ENCODE results near the gene FABP3.

The FABP3 gene

GRCh38 chr1:31371121-31371959, 1.5 kb downstream of the FABP3 start:
- DNase-seq (ENCODE audit: low read depth), result no peak

GRCh38 chr1:31370565-31370964, 2.3 kb downstream of the FABP3 start:
- DNase-seq (ENCODE audit: low read depth), result no peak

- DNase-seq (ENCODE audit: low read depth), result no peak
Observed at GRCh38 chr1:31370021-31370420, 2.9 kb downstream of the FABP3 start.

- DNase-seq (ENCODE audit: low read depth), result no peak
Observed at GRCh38 chr1:31368611-31369107, 4.2 kb downstream of the FABP3 start.

DNA sequence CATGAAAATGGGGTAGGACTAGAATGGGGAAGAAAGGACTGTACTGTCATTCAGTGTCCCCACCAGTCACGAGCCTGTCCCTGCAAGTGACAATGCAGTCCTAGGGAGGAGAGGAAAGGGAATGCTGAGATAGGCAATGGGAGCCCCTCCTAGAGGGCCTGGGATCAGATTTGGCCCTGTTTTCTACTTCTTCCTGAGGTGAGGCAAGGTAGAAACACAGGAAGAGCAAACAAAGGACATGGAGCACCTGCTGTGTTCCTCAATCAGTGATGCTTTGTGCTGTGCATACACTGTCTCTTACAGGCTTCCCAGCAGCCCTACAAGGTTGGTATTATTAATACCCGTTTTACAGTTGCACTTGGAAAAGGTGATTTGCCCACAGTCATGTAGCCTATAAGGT, 6.1 kb downstream of the FABP3 start:
- no peak for DNase-seq (ENCODE audit: low read depth)

- DNase-seq (ENCODE audit: low read depth), result no peak
Observed at GRCh38 chr1:31364561-31365250, 8.2 kb downstream of the FABP3 start.

- DNase-seq (ENCODE audit: low read depth), result no peak
Observed at GRCh38 chr1:31362032-31362431, 10.8 kb downstream of the FABP3 start.

- DNase-seq (ENCODE audit: low read depth), result no peak
Observed at GRCh38 chr1:31361607-31362006, 11.3 kb downstream of the FABP3 start.

- DNase-seq (ENCODE audit: low read depth), result no peak
Observed at GRCh38 chr1:31356427-31356826, 16.4 kb downstream of the FABP3 start.

DNA sequence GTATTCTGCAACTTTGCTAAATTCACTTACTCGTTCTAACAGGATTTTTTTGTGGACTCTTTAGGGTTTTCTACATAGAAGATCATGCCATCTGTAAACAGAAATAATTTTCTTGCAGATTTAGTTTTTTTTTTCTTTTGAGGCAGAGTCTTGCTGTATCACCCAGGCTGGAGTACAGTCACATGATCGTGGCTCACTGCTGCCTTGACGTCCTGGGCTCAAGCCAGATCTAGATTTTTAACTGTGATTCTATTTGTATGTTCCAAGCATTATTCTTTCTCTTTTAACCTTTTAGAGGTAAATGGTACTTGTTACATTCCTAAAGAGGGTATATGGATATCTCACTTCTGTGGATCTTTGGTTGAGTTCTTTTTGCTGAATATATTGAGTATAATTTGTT, 18.6 kb downstream of the FABP3 start:
- DNase-seq (ENCODE audit: low read depth), result no peak

DNA sequence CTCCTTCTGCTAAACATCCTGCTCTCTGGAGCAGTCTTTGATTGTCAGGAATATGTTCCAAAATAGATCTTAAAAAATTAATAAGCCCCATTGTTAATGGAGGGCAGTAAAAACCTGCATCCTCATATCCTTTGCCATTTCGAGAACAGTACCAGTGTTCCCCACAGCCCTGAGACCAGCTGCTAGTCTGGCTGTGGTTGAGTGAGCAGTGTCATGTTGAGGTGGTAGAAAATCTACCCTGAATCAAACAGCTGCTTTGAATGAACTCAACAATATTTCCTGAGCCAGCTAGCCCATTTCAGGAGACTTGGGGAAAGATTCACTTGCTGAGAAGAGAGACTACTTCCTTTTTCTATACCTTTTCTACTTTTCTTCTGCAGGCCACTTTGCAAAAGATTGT, 24.4 kb downstream of the FABP3 start:
- no peak for DNase-seq (ENCODE audit: low read depth)

GRCh38 chr1:31346785-31347184, 26.1 kb downstream of the FABP3 start:
- no peak for DNase-seq (ENCODE audit: low read depth)

DNA sequence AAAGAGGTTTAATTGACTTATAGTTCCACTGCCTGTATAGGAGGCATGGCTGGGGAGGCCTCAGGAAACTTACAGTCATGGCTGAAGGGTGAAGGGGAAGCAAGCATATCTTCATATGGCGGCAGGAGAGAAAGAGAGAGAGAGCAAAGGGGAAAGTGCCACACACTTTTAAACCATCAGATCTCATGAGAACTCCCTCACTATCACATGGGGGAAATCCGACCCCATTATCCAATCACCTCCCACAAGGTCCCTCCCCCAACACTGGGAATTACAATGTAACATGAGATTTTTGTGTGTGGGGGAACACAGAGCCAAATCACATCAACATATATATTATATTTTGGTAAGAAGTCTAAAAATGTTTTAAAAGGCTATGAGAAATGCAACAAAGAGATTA, 27.2 kb downstream of the FABP3 start:
- DNase-seq (ENCODE audit: low read depth), result no peak

- no peak for DNase-seq (ENCODE audit: low read depth)
Observed at GRCh38 chr1:31344503-31344902, 28.4 kb downstream of the FABP3 start.

GRCh38 chr1:31336687-31337467, 36.0 kb downstream of the FABP3 start:
- DNase-seq (ENCODE audit: low read depth), result no peak

DNA sequence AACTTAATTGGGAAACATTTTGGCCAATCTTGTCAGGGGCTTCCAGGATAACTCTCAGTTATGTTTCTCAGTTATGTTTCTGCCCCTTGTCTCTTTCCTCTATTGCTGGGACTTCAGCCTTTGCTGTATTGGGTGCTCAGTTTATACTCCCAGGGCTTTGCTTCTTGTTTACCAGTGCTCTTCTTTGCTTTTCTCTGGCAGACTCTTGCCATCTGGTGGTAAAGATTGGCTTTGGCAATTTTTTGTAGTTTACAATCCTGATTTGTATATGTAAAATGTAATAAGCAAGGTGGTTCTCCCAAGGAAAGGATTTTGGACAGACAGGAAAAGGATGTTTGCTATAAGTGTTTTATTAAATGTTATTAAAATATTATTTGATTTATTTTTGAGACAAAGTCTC, 37.9 kb downstream of the FABP3 start:
- no peak for DNase-seq (ENCODE audit: low read depth)

DNA sequence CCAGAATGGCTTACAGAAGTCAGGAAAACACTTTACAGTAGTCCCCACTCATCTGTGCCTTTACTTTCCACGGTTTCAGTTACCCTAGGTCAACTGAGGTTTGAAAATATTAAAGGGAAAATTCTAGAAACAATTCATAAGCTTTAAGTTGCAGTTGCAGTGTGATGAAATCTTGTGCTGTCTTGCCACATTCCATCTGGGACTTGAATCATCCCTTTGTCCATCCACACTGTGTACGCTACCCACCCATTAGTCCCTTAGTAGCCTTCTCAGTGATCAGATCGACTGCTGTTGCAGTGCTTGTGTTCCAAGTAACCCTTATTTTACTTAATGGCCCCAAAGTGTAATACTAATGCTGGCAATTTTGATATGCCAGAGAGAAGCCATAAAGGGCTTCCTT, 45.5 kb downstream of the FABP3 start:
- no peak for DNase-seq (ENCODE audit: low read depth)

DNA sequence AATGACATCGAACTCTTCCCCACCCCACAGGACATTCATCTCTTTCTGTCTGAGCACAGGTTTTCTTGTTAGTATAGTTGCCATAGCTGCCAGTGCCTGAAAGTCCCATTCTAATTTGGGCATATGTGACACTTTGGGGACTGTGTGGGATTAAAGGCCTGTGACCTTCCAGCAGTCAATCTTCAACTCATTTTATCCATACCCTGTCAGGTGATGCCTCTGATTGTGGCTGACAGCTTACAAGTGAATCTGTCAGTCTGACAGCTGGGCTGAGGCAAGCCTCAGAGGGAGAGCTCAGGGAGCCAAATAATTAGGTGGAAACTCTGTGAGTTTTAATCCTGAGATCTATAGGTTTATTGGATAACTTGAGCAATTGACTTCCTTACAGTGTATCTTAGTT, 46.4 kb downstream of the FABP3 start:
- DNase-seq (ENCODE audit: low read depth), result no peak

DNA sequence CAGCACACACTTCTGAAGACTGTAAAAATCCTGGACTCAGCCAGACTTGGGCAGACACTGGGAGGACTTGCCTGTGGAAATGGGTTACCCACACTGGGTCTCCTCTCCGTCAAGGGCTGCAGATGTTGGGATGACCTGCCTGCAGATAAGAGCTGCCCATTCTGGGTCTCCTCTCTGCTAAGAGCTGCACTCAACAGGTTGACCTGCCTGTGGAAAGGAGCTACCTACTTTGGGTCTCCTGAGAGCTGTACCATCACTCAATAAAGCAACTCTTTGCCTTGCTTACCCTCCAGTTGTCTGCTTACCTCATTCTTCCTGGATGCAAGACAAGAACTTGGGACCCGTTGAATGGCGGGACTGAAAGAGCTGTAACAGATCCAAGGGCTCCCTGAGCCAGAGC, 47.9 kb downstream of the FABP3 start:
- no peak for DNase-seq (ENCODE audit: low read depth)

DNA sequence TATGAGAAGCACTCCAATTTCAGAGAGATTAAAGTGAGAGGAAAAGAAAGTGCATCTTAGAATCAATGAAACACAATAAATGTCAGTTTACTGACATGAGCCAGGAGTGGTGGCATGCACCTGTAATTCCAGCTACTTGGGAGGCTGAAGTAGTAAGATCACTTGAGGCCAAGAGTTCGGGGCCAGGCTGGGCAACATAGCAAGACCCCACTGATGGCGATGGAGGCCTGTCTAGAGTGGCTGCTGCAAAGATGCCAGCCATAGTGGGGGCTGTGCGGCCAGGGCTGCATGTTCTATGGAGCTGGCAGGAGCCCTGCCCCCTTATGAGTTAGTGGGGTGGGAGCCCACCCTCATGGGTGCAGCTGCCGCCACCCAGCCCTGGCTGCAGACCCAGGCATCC, 48.8 kb downstream of the FABP3 start:
- no peak for DNase-seq (ENCODE audit: low read depth)

DNA sequence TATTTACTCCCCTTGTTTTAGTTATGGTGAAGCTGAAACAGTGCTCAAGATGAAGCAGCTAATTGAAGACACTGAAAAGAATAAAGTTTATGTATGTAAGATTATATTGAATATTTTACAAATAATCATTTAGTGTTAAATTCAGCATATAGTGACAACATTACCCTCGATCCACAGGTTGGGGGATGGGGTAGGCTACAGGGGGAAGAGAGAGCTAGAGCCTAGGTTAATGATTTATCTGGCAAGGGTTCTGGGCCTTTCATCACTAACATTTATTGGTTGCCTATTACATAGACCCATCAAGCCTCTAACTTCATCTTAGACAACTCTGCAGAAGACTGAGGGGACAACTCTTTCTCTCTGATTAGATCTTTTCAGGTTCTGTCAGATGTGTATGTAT, 54.7 kb downstream of the FABP3 start:
- DNase-seq (ENCODE audit: low read depth), result no peak

GRCh38 chr1:31315902-31316301, 57.0 kb downstream of the FABP3 start:
- DNase-seq (ENCODE audit: low read depth), result no peak

All from activated T-cell treated with anti-CD3 and anti-CD28 coated beads for 24 hours (primary cell).